ENCODE data around the gene AARS2.

- TF ChIP-seq POLR2A (IDR thresholded peaks at IDR 0.05; ENCODE audit: low read length) (no peak), CHD2 (IDR thresholded peaks at IDR 0.05; ENCODE audit: low read length, partially characterized antibody) (no peak), SMC3 (IDR thresholded peaks at IDR 0.05) (no peak), CTCF (IDR thresholded peaks at IDR 0.05) (no peak), EP300 (IDR thresholded peaks at IDR 0.05) (no peak)
These were observed 39.5 kb downstream of the AARS2 start for GRCh38 chr6:44273617-44274016.
